Glutamatergic neuron (in vitro differentiated cells): Measurements from ENCODE around the gene ABCA13. TPM values are rescaled to one million over a fixed set of nuclear protein-coding genes. Genes with fewer than 3 reads are reported as not detected.

Source experiments
- DNase-seq: peaks from one replicate; pipeline ENCODE4 v3.0.0; 2022
- H3K27ac Mint-ChIP-seq: one replicate; pipeline ENCODE4 v1.8.0; 2020; ENCODE audit warnings: mild to moderate bottlenecking, mixed read lengths, inconsistent platforms; ENCODE audit not compliant: unreplicated experiment
- H3K27me3 Mint-ChIP-seq: one replicate; pipeline ENCODE4 v1.8.0; 2020; ENCODE audit warnings: mild to moderate bottlenecking, moderate library complexity, mixed read lengths, inconsistent platforms; ENCODE audit not compliant: unreplicated experiment
- H3K36me3 Mint-ChIP-seq: one replicate; pipeline ENCODE4 v1.8.0; 2020; ENCODE audit warnings: mild to moderate bottlenecking, mixed read lengths, inconsistent platforms; ENCODE audit not compliant: unreplicated experiment
- H3K4me1 Mint-ChIP-seq: one replicate; pipeline ENCODE4 v1.8.0; 2020; ENCODE audit warnings: mild to moderate bottlenecking, low read depth, mixed read lengths, inconsistent platforms; ENCODE audit not compliant: unreplicated experiment
- H3K4me3 Mint-ChIP-seq: one replicate; pipeline ENCODE4 v1.8.0; 2020; ENCODE audit warnings: mild to moderate bottlenecking, mixed read lengths, inconsistent platforms; ENCODE audit not compliant: unreplicated experiment
- H3K9me3 Mint-ChIP-seq: one replicate; pipeline ENCODE4 v1.8.0; 2020; ENCODE audit warnings: mild to moderate bottlenecking, moderate library complexity, mixed read lengths, inconsistent platforms; ENCODE audit not compliant: unreplicated experiment
- CTCF ChIP-seq: fragments of 200-600 bp; sonication (generic); IDR thresholded peaks from one replicate; pipeline ENCODE4 v1.5.0; 2021; ENCODE audit not compliant: partially characterized antibody, unreplicated experiment
- total RNA-seq: library from RNA; stranded (reverse); fragmentation: NEBNext Ultra II Directional; extraction: Animal tissue kit (Norgen Biotek cat#: 25700); gene quantifications from one replicate; pipeline ENCODE4 v1.2.1, GENCODE V29; 2021; ENCODE audit not compliant: unreplicated experiment

The ABCA13 gene
- total RNA-seq, 1 donor from 2014 or later: 0.61 TPM

GRCh38 chr7:48502021-48502420 lies 330.8 kb downstream of the ABCA13 start:
- Mint-ChIP-seq H3K27ac (no peak overlapping the region), H3K9me3 (no peaks in the 10 kb centered on the region), H3K27me3 (peaks cover 3% of the 10 kb centered on the region), H3K4me3 (no peak overlapping the region), H3K36me3 (no peaks in the 10 kb centered on the region), H3K4me1 (peaks cover 3% of the 10 kb centered on the region)
- DNase-seq: no peak
- TF ChIP-seq CTCF: no peak

GRCh38 chr7:48505051-48505450 lies 333.8 kb downstream of the ABCA13 start:
- no peak for TF ChIP-seq CTCF
- Mint-ChIP-seq H3K27me3 (peaks cover 3% of the 10 kb centered on the region), H3K27ac (no peak overlapping the region), H3K4me1 (peaks cover 10% of the 10 kb centered on the region), H3K9me3 (no peaks in the 10 kb centered on the region), H3K4me3 (no peak overlapping the region), H3K36me3 (no peaks in the 10 kb centered on the region)
- no peak for DNase-seq

- Mint-ChIP-seq H3K36me3 (no peaks in the 10 kb centered on the region), H3K27me3 (peaks cover 3% of the 10 kb centered on the region), H3K4me1 (peaks cover 10% of the 10 kb centered on the region), H3K27ac (no peak overlapping the region), H3K4me3 (no peak overlapping the region), H3K9me3 (no peaks in the 10 kb centered on the region)
- no peak for DNase-seq
- no peak for TF ChIP-seq CTCF
Observed at GRCh38 chr7:48505466-48505865, 334.2 kb downstream of the ABCA13 start.

GRCh38 chr7:48506569-48506968 lies 335.3 kb downstream of the ABCA13 start:
- Mint-ChIP-seq H3K4me1 (peaks cover 12% of the 10 kb centered on the region), H3K4me3 (no peak overlapping the region), H3K36me3 (no peaks in the 10 kb centered on the region), H3K9me3 (no peaks in the 10 kb centered on the region), H3K27me3 (peaks cover 3% of the 10 kb centered on the region), H3K27ac (no peak overlapping the region)
- TF ChIP-seq CTCF: no peak
- no peak for DNase-seq

- H3K27ac Mint-ChIP-seq: no peak overlapping the region
- no peaks in the 10 kb centered on the region for H3K9me3 Mint-ChIP-seq
- H3K27me3 Mint-ChIP-seq: peaks cover 2% of the 10 kb centered on the region
- H3K4me3 Mint-ChIP-seq: no peak overlapping the region
- peaks cover 11% of the 10 kb centered on the region for H3K4me1 Mint-ChIP-seq
- no peak for DNase-seq
- TF ChIP-seq CTCF: no peak
- no peaks in the 10 kb centered on the region for H3K36me3 Mint-ChIP-seq
Observed at GRCh38 chr7:48511080-48511479, 339.8 kb downstream of the ABCA13 start.
